K562 (cell line): ENCODE measurements around the gene DENND5B. TPM values are rescaled to one million over a fixed set of nuclear protein-coding genes. Genes with fewer than 3 reads are reported as not detected.
A peak's percentile ranks its signal among the peaks of the same experiment; 100 is the strongest.

Experiments
- ATAC-seq: fragments of 200-7000 bp; cut with Tn5 transposase; 3 replicates; pipeline ENCODE4 v1.9.1; 2020; ENCODE audit warnings: moderate library complexity
- BruUV-seq: library from RNA; stranded (reverse); fragments of 400-500 nt; replicated peaks from 2 replicates; lab custom pipeline; 2021; lab: Mats Ljungman, UMichigan
- CTCF ChIA-PET: fragments of 300-600 bp; formaldehyde crosslinking; extraction: SDS; loops from one replicate; lab custom pipeline; 2021; ENCODE audit warnings: low intra/inter-chr PET ratio; lab: Yijun Ruan, JAX
- POLR2A ChIA-PET: fragments of 300-600, 350-650 bp; sonication (Branson Sonifier 250); formaldehyde crosslinking; extraction: SDS; loops from one replicate; lab custom pipeline; 2021; ENCODE audit warnings: antibody characterized with exemption, inconsistent platforms; lab: Yijun Ruan, JAX
- DNase-seq, 4 experiments: peaks; one replicate each; pipeline versions ENCODE4 v3.0.0 to v3.0.0-alpha.2; 2011 to 2018; ENCODE audit warnings: low spot score in 3 of 4, mixed read lengths in 3 of 4; ENCODE audit errors: extremely low read depth in 1 of 4
- FAIRE-seq: peaks from 2 replicates; lab custom pipeline; 2011; peaks lifted over from hg19 to GRCh38; lab: Jason Lieb, UNC
- H2AFZ ChIP-seq: 2 replicates; pipeline ENCODE4 v1.6.0; 2011; ENCODE audit warnings: low read depth, low read length, control low read depth, inconsistent platforms
- H3K27ac ChIP-seq: fragments of 200-600 bp; 3 replicates; pipeline ENCODE4 v1.8.0; 2011; ENCODE audit warnings: low read depth, mild to moderate bottlenecking, control low read depth, inconsistent platforms, low read length, moderate library complexity, mixed read lengths; ENCODE audit errors: extremely low read depth
- H3K27me3 ChIP-seq, 2 experiments: fragments of 300-600 bp in 1 of 2; 2 replicates in 1 of 2; 3 replicates in 1 of 2; pipeline versions ENCODE4 v1.6.0 to v1.8.0; 2011; ENCODE audit warnings: inconsistent platforms in 2 of 2, low read length in 2 of 2, mild to moderate bottlenecking in 1 of 2, mixed read lengths in 1 of 2, moderate library complexity in 1 of 2; ENCODE audit not compliant: control insufficient read depth in 2 of 2, insufficient read depth in 2 of 2
- H3K36me3 ChIP-seq: fragments of 300-600 bp; 3 replicates; pipeline ENCODE4 v1.8.0; 2011; ENCODE audit warnings: mild to moderate bottlenecking, low read length, inconsistent platforms; ENCODE audit not compliant: control insufficient read depth, insufficient read depth
- H3K4me1 ChIP-seq, 2 experiments: fragments of 200-600 bp in 1 of 2; replicated peaks in 1 of 2; 2 replicates in 1 of 2; 3 replicates in 1 of 2; pipeline versions ENCODE4 v1.5.1 to v1.8.0; 2011; ENCODE audit warnings: inconsistent platforms in 2 of 2, low read length in 2 of 2, mild to moderate bottlenecking in 1 of 2, mixed read lengths in 1 of 2, moderate library complexity in 1 of 2; ENCODE audit not compliant: control insufficient read depth in 2 of 2, insufficient read depth in 2 of 2
- H3K4me2 ChIP-seq: 2 replicates; pipeline ENCODE4 v1.6.1; 2011; ENCODE audit warnings: low read length, control low read depth, inconsistent platforms, mixed read lengths; ENCODE audit not compliant: insufficient read depth
- H3K4me3 ChIP-seq: fragments of 200-600 bp; sonication (generic), shearing (Covaris generic); 2 replicates; pipeline ENCODE4 v1.5.1; 2016; ENCODE audit warnings: control low read depth, inconsistent platforms
- H3K79me2 ChIP-seq: fragments of 200-600 bp; 3 replicates; pipeline ENCODE4 v1.8.0; 2011; ENCODE audit warnings: low read length, inconsistent platforms; ENCODE audit not compliant: control insufficient read depth, insufficient read depth
- H3K9ac ChIP-seq, 2 experiments: 2 replicates each; pipeline versions ENCODE4 v1.6.0 to v1.6.1; 2011; ENCODE audit warnings: low read depth in 2 of 2, low read length in 2 of 2, control low read depth in 1 of 2, inconsistent platforms in 1 of 2, mild to moderate bottlenecking in 1 of 2, mixed read lengths in 1 of 2; ENCODE audit not compliant: insufficient read depth in 1 of 2
- H3K9me1 ChIP-seq: one replicate; pipeline ENCODE4 v1.6.0; 2011; ENCODE audit warnings: inconsistent platforms, mild to moderate bottlenecking, low read length, moderate library complexity; ENCODE audit not compliant: control insufficient read depth, insufficient read depth
- H3K9me3 ChIP-seq: replicated peaks from 2 replicates; pipeline ENCODE4 v1.5.1; 2011; ENCODE audit warnings: low read depth, low read length, inconsistent platforms; ENCODE audit not compliant: control insufficient read depth, insufficient read depth
- H4K20me1 ChIP-seq: replicated peaks from 2 replicates; pipeline ENCODE4 v1.6.1; 2011; ENCODE audit warnings: low read length, inconsistent platforms, mixed read lengths; ENCODE audit not compliant: control insufficient read depth, insufficient read depth
- ARID3A ChIP-seq: IDR thresholded peaks from 2 replicates; pipeline ENCODE4 v1.6.1; 2012; ENCODE audit warnings: low read depth, low read length, improper control_type of control experiment, borderline replicate concordance
- HNRNPLL ChIP-seq: fragments of 200-400 bp; formaldehyde crosslinking; IDR thresholded peaks from 2 replicates; pipeline ENCODE4 v1.6.1; 2017; ENCODE audit warnings: low read length, low read depth, mild to moderate bottlenecking; ENCODE audit not compliant: poor library complexity, severe bottlenecking
- NR3C1 ChIP-seq: sonication (generic); formaldehyde crosslinking; IDR thresholded peaks from 2 replicates; pipeline ENCODE4 v1.8.1; 2022; ENCODE audit warnings: missing genetic modification reagents
- PHB ChIP-seq: fragments of 250-450 bp; sonication (Bioruptor Pico); IDR thresholded peaks from 2 replicates; pipeline ENCODE4 v1.5.0; 2021
- SRSF1 ChIP-seq: fragments of 200-400 bp; formaldehyde crosslinking; IDR thresholded peaks from 2 replicates; pipeline ENCODE4 v1.6.1; 2017; ENCODE audit warnings: mild to moderate bottlenecking, low read depth, low read length, moderate library complexity
- TARDBP ChIP-seq: fragments of 450-650 bp; IDR thresholded peaks from 2 replicates; pipeline ENCODE4 v1.6.1; 2016
- ZBED1 ChIP-seq: IDR thresholded peaks from 2 replicates; pipeline ENCODE4 v1.6.1; 2014
- ZNF282 ChIP-seq: sonication (generic); formaldehyde crosslinking; IDR thresholded peaks from 2 replicates; pipeline ENCODE4 v1.8.1; 2023; ENCODE audit warnings: missing genetic modification reagents
- WGBS: fragments of 100-300 bp; shearing (Covaris generic); methylation state at CpG from one replicate; pipeline ENCODE4 v1.1.6; 2016; ENCODE audit warnings: low coverage, mixed read lengths; ENCODE audit not compliant: insufficient coverage; ENCODE audit errors: missing lambda C conversion rate; 5-methylcytosine and 5-hydroxymethylcytosine counted together
- in situ Hi-C: fragments of 300-500 bp; cut with MboI; formaldehyde crosslinking; loops from 4 replicates; pipeline ENCODE4 v1.15.0; 2018; ENCODE audit warnings: inconsistent platforms, mixed read lengths
- intact Hi-C: fragments of 100-400 bp; cut with micrococcal nuclease; formaldehyde crosslinking; loops from 2 replicates; pipeline ENCODE4 v1.14.2; 2022
- polyA plus RNA-seq, 8 experiments: library from polyadenylated mRNA; depleted of rRNA in 4 of 8; stranded (reverse) in 5 of 8; unstranded in 3 of 8; fragments of >200 nt; fragmentation: Nextera tagmentation in 2 of 8; fragmentation: Illumina TruSeq in 1 of 8; extraction: Ambion mirVana in 2 of 8; extraction: Trizol in 1 of 8; gene quantifications; 2 replicates each; pipeline versions ENCODE4 v1.2.1 to v1.2.3, GENCODE V29; 2011 to 2014; ENCODE audit warnings: inconsistent platforms in 1 of 8, missing spikeins in 1 of 8
- total RNA-seq, 7 experiments: library from RNA; depleted of rRNA in 6 of 7; stranded (reverse); fragments of >200 nt in 6 of 7; fragmentation: Illumina TruSeq in 2 of 7; extraction: Trizol in 2 of 7; gene quantifications; 2 replicates each; pipeline versions ENCODE4 v1.2.1 to v1.2.3, GENCODE V29; 2011 to 2021; ENCODE audit warnings: low replicate concordance in 1 of 7
- TF ChIP-seq, protein P1 (sequence below): sonication (generic); formaldehyde crosslinking; IDR thresholded peaks from 2 replicates; pipeline ENCODE4 v1.8.0; 2022; ENCODE audit warnings: mild to moderate bottlenecking, missing genetic modification reagents
- TF ChIP-seq, protein P2 (sequence below): sonication (generic); formaldehyde crosslinking; IDR thresholded peaks from 2 replicates; pipeline ENCODE4 v1.8.0; 2022; ENCODE audit warnings: mild to moderate bottlenecking, missing genetic modification reagents

DENND5B gene
- total and polyA plus RNA-seq, 9 of the 15 experiments (the other 6 are each of a cell fraction or from before 2014, with no cell fraction given) = 0.99 to 6.0 (median 3.6) TPM

- Histone ChIP-seq H3K9me1 (no peaks in the 10 kb centered on the region), H3K4me1 (no peaks in the 10 kb centered on the region), H3K4me3 (no peak overlapping the region), H3K9ac (peak overlapping the region in 1 of 2 experiments; percentile 9; a peak in 1 of 4 replicates), H4K20me1 (no peaks in the 10 kb centered on the region), H3K9me3 (no peaks in the 10 kb centered on the region), H3K36me3 (no peaks in the 10 kb centered on the region), H3K27me3 (peaks cover 0 to 4% of the 10 kb centered on the region in 2 experiments; a peak in 2 of 5 replicates), H3K79me2 (no peaks in the 10 kb centered on the region), H3K27ac (no peak overlapping the region), H2AFZ (no peak overlapping the region), H3K4me2 (no peak overlapping the region)
- FAIRE-seq (no peak), DNase-seq (no peak), ATAC-seq (no peak)
- 24% methylated on average over 2 of the region's 2 CpGs for WGBS
- intact Hi-C loops (no loop called here), in situ Hi-C loops (no loop called here)
- CTCF ChIA-PET = no interaction called here
- TF ChIP-seq ARID3A (no peak), HNRNPLL (no peak), TARDBP (no peak), SRSF1 (no peak), ZBED1 (no peak), PHB (CRISPR knock-in tag) (no peak), ZNF282 (no peak), NR3C1 (CRISPR knock-in tag) (no peak)
- TF ChIP-seq, protein P1, sequence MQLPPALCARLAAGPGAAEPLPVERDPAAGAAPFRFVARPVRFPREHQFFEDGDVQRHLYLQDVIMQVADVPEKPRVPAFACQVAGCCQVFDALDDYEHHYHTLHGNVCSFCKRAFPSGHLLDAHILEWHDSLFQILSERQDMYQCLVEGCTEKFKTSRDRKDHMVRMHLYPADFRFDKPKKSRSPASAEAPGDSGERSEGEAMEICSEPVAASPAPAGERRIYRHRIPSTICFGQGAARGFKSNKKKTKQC (CRISPR knock-in tag) = no peak
- TF ChIP-seq, protein P2, sequence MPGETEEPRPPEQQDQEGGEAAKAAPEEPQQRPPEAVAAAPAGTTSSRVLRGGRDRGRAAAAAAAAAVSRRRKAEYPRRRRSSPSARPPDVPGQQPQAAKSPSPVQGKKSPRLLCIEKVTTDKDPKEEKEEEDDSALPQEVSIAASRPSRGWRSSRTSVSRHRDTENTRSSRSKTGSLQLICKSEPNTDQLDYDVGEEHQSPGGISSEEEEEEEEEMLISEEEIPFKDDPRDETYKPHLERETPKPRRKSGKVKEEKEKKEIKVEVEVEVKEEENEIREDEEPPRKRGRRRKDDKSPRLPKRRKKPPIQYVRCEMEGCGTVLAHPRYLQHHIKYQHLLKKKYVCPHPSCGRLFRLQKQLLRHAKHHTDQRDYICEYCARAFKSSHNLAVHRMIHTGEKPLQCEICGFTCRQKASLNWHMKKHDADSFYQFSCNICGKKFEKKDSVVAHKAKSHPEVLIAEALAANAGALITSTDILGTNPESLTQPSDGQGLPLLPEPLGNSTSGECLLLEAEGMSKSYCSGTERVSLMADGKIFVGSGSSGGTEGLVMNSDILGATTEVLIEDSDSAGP (CRISPR knock-in tag) = no peak
- no TSS peak for BruUV-seq
- POLR2A ChIA-PET = interaction anchor here (1.0 kb wide), 1 partner anchor 186 kb away, joined by 4 read pairs; no protein-coding TSS in a partner anchor
Observed at GRCh38 chr12:31465002-31465401, 125.9 kb downstream of the DENND5B start.
